Activated CD4-positive, alpha-beta T cell treated with anti-CD3 and anti-CD28 coated beads, Interleukin-2, amount 50 U/mL, for 16 hours (primary cell): ENCODE results near the gene PDZRN4.
"Not testable (repeated sequence)": the region's sequence is repeated elsewhere in the genome, so short reads cannot be mapped to it uniquely, and the experiment has no call there.

Experiments
- DNase-seq: peaks from one replicate; pipeline ENCODE4 v3.0.0-alpha.2; 2020

The PDZRN4 gene

GRCh38 chr12:41515953-41516352 lies 327.8 kb downstream of the PDZRN4 start:
- no peak for DNase-seq

- no peak for DNase-seq
Measured at GRCh38 chr12:41520869-41521268, 332.7 kb downstream of the PDZRN4 start.

- DNase-seq: no peak
Measured at GRCh38 chr12:41521872-41522379, 333.8 kb downstream of the PDZRN4 start.

GRCh38 chr12:41527062-41527461 lies 338.9 kb downstream of the PDZRN4 start:
- DNase-seq: no peak

- DNase-seq: no peak
Measured at GRCh38 chr12:41527534-41528116, 339.5 kb downstream of the PDZRN4 start.

- no peak for DNase-seq
Measured at GRCh38 chr12:41528874-41529273, 340.8 kb downstream of the PDZRN4 start.

GRCh38 chr12:41530441-41530840 lies 342.3 kb downstream of the PDZRN4 start:
- DNase-seq: no peak

- no peak for DNase-seq
Measured at GRCh38 chr12:41531147-41531829, 343.2 kb downstream of the PDZRN4 start.

- peak; percentile 51 for DNase-seq
Measured at GRCh38 chr12:41532072-41532471, 344.0 kb downstream of the PDZRN4 start.

GRCh38 chr12:41536813-41537490 lies 348.8 kb downstream of the PDZRN4 start:
- peak; percentile 60 for DNase-seq

- DNase-seq: no peak
Measured at GRCh38 chr12:41537522-41537921, 349.4 kb downstream of the PDZRN4 start.

- DNase-seq: no peak
Measured at GRCh38 chr12:41545761-41546160, 357.6 kb downstream of the PDZRN4 start.

- DNase-seq: not testable (repeated sequence)
Measured at GRCh38 chr12:41547071-41547470, 359.0 kb downstream of the PDZRN4 start.

- DNase-seq: no peak
Measured at GRCh38 chr12:41548926-41549325, 360.8 kb downstream of the PDZRN4 start.

GRCh38 chr12:41552588-41552987 lies 364.5 kb downstream of the PDZRN4 start:
- no peak for DNase-seq

GRCh38 chr12:41556176-41556575 lies 368.1 kb downstream of the PDZRN4 start:
- DNase-seq: no peak

- no peak for DNase-seq
Measured at GRCh38 chr12:41557344-41557743, 369.2 kb downstream of the PDZRN4 start.

GRCh38 chr12:41558671-41559070 lies 370.6 kb downstream of the PDZRN4 start:
- DNase-seq: no peak

GRCh38 chr12:41563051-41563450 lies 374.9 kb downstream of the PDZRN4 start:
- DNase-seq: no peak

GRCh38 chr12:41564816-41565215 lies 376.7 kb downstream of the PDZRN4 start:
- DNase-seq: no peak

GRCh38 chr12:41566703-41567102 lies 378.6 kb downstream of the PDZRN4 start:
- no peak for DNase-seq

GRCh38 chr12:41573445-41573844 lies 385.3 kb downstream of the PDZRN4 start:
- no peak for DNase-seq

GRCh38 chr12:41576925-41577324 lies 388.8 kb downstream of the PDZRN4 start:
- DNase-seq: no peak

GRCh38 chr12:41577995-41578394 lies 389.9 kb downstream of the PDZRN4 start:
- no peak for DNase-seq
